ENCODE data around the gene SNRPN.
"Not testable (repeated sequence)": the region's sequence is repeated elsewhere in the genome, so short reads cannot be mapped to it uniquely, and the experiment has no call there.

SNRPN gene

DNA sequence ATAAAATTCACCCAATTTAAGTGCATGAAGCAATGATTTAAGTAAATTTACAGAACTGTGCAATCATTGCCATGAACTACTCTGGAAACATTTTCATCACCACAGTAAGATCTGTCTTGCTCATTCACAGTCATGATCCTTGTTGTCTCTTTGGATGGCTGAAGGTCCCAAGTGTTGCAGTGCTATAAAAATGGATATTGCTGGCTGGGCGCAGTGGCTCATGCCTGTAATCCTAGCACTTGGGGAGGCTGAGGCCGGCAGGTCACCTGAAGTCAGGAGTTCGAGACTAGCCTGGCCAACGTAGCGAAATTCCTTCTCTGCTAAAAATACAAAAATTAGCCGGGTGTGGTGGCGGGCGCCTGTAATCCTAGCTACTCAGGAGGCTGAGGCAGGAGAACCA, 17.0 kb downstream of the SNRPN start:
- no peak for DNase-seq

DNA sequence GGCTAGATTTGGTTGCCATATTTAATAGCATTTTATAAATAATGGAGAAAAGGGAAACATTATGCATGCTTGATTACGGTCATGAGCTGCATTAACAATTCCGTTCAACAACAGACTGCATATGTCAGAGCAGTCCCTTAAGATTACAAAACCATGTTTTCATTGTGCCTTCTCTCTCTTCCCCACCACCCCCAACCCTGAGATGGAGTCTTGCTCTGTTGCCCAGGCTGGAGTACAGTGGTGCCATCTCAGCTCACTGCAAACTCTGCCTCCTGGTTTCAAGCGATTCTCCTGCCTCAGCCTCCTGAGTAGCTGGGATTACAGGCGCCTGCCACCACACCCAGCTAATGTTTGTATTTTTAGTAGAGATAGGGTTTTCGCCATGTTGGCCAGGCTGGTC, 17.9 kb downstream of the SNRPN start:
- not testable (repeated sequence) for DNase-seq

DNA sequence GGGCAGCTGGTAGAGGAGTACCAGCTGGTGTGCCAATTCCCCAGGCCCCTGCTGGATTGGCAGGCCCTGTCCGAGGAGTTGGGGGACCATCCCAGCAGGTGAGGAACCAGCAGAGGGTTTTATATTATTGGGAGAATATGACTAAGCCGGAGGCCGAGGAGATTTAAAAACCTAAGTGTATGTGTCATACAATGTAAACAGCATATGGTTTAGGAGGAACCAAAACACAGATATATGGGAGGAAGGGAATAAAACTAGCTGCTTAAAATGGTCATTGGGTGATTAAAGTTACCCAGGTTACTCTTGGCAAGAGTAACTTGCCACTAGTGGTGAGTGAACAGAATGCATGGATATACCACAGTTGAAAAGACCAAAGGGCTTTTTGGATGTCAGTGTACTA, 22.1 kb downstream of the SNRPN start:
- no peak for DNase-seq

DNA sequence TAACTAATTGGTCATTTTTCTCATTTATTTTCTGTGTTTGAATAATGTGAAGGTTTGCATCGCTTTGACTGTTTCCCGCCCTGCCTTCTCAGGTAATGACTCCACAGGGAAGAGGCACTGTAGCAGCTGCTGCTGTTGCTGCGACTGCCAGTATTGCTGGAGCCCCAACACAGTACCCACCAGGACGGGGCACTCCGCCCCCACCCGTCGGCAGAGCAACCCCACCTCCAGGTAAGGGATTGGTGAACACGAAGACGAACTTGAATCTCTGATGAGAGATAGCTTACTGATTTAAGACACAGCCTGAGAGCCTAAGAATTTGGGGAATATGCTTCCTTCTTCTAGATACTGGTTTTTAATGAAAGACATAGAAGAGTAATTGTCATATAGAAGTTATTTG, 22.9 kb downstream of the SNRPN start:
- no peak for DNase-seq

DNA sequence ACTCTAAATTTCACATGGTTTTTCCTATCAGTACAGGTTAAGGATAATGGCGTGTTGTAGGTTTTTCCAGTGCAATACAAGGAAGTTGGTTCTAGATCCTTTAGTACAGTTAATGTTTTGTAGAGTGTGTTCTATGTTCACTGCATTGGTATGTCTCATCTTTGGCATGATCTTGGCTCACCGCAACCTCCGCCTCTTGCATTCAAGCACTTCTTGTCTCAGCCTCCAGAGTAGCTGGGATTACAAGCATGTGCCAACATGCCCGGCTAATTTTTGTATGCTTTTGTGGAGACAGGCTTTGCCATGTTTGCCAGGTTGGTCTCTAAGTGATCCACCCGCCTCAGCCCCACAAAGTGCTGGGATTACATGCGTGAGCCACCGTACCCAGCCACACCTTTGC, 30.4 kb downstream of the SNRPN start:
- DNase-seq = no peak

DNA sequence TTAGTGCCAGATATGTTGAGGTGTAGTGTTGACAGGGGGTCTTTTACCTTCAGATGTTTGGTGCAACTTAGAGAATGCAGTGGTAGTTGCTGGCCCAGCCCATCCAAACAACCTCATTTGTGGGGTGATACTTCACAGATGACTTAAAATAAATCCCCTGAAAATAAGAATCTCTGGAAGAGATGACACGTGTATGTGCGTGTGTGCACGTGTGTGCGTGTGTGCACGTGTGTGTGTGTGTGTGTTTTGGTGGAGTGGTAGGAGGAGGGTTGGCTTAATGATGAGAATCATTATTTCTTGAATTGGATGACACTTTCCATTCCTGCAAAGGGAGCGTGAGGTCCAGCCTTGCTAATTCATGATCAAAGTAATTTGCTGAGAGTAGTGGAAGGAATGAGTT, 31.9 kb downstream of the SNRPN start:
- DNase-seq = no peak

DNA sequence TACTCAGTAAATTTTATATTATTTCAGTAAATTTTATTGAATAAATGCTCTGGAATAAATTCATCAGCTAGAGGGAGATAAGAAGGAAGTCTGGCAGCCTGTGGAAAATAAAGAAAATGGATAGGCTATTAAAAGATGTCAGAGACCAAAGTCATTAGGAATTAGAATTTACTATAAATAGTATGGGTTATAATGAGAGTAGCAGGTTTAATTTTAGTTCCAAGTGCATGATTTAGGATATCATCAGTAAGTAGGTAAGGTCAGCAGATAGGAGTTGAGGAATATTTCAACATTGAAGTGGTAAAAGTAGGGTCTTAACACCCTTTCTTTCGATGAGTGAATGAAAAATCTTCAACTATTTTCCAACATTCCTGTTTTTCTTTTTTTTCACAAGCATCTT, 64.6 kb downstream of the SNRPN start:
- no peak for DNase-seq

DNA sequence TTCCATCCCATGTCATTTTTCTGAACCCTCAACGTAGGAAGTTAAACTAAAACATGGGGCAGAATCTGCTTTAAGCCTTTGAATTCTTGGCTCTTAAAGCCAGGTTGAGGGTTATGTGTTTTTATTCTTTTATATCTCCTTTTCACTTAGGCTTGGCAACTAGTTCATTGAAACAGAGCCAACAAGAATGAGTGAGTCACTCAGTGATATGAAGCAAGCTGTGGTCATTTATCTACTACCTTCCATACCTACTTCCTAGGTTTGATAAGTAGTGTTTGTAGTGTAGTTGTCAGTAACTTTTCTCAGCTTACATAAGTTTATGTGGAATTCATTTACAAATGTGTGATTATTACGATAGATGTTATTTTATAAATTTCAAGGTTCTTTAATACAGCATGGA, 67.4 kb downstream of the SNRPN start:
- DNase-seq = no peak
